ACHN (cell line): Measurements from ENCODE around the gene TTI1.
A peak's percentile ranks its signal among the peaks of the same experiment; 100 is the strongest.

Experiments used
- DNase-seq: peaks from one replicate; pipeline ENCODE4 v3.0.0-alpha.2; 2015
- in situ Hi-C: cut with HindIII; loops from 2 replicates; pipeline ENCODE4 v1.10.0; 2017; ENCODE audit warnings: low sequenced_read_pairs, low pct_ligation_motif_present, low pct_unique_long_range_greater_than_20kb

The TTI1 gene

GRCh38 chr20:38057351-38057972, 24.2 kb upstream of the TTI1 start:
- peak; percentile 71 for DNase-seq
- in situ Hi-C loops, result no loop called here

- in situ Hi-C loops, result no loop called here
- no peak for DNase-seq
These were observed 22.6 kb upstream of the TTI1 start for GRCh38 chr20:38055848-38056247.

GRCh38 chr20:38055294-38055693, 22.0 kb upstream of the TTI1 start:
- in situ Hi-C loops, result no loop called here
- no peak for DNase-seq

GRCh38 chr20:38054647-38055046, 21.4 kb upstream of the TTI1 start:
- no peak for DNase-seq
- in situ Hi-C loops, result no loop called here

GRCh38 chr20:38052870-38053269, 19.6 kb upstream of the TTI1 start:
- no peak for DNase-seq
- in situ Hi-C loops, result no loop called here

- in situ Hi-C loops, result no loop called here
- DNase-seq, result peak; percentile 42
These were observed 17.4 kb upstream of the TTI1 start for GRCh38 chr20:38050686-38051085.

GRCh38 chr20:38049800-38050199, 16.5 kb upstream of the TTI1 start:
- DNase-seq, result peak; percentile 80
- in situ Hi-C loops, result no loop called here

- in situ Hi-C loops, result no loop called here
- DNase-seq, result no peak
These were observed 13.3 kb upstream of the TTI1 start for GRCh38 chr20:38046572-38046971.

- DNase-seq, result no peak
- in situ Hi-C loops, result no loop called here
These were observed 11.4 kb upstream of the TTI1 start for GRCh38 chr20:38044685-38045084.

- DNase-seq, result peak; percentile 85
- in situ Hi-C loops, result no loop called here
These were observed 10.4 kb upstream of the TTI1 start for GRCh38 chr20:38043512-38044300.

- in situ Hi-C loops, result no loop called here
- no peak for DNase-seq
These were observed 7.0 kb upstream of the TTI1 start for GRCh38 chr20:38040276-38040675.

- in situ Hi-C loops, result no loop called here
These were observed 3.1 kb upstream of the TTI1 start for GRCh38 chr20:38036366-38036765.

GRCh38 chr20:38034961-38035360, 1.7 kb upstream of the TTI1 start:
- DNase-seq, result no peak
- in situ Hi-C loops, result no loop called here

More at GRCh38 chr20:38036366-38036765, 3.1 kb upstream of the TTI1 start:
- no peak for DNase-seq

- DNase-seq, result no peak
- in situ Hi-C loops, result no loop called here
These were observed 923 bp upstream of the TTI1 start for GRCh38 chr20:38034108-38034649.

- in situ Hi-C loops, result no loop called here
- no peak for DNase-seq
These were observed 499 bp downstream of the TTI1 start for GRCh38 chr20:38032585-38033329.

GRCh38 chr20:38031957-38032356, 1.3 kb downstream of the TTI1 start:
- no peak for DNase-seq
- in situ Hi-C loops, result no loop called here

GRCh38 chr20:38029453-38029852, 3.8 kb downstream of the TTI1 start:
- in situ Hi-C loops, result no loop called here
- DNase-seq, result no peak

GRCh38 chr20:38024496-38024895, 8.8 kb downstream of the TTI1 start:
- no peak for DNase-seq
- in situ Hi-C loops, result no loop called here
